ENCODE data around the gene L1CAM.
A peak's percentile ranks its signal among the peaks of the same experiment; 100 is the strongest.
"Not testable (repeated sequence)": the region's sequence is repeated elsewhere in the genome, so short reads cannot be mapped to it uniquely, and the experiment has no call there.

Gene L1CAM

DNA sequence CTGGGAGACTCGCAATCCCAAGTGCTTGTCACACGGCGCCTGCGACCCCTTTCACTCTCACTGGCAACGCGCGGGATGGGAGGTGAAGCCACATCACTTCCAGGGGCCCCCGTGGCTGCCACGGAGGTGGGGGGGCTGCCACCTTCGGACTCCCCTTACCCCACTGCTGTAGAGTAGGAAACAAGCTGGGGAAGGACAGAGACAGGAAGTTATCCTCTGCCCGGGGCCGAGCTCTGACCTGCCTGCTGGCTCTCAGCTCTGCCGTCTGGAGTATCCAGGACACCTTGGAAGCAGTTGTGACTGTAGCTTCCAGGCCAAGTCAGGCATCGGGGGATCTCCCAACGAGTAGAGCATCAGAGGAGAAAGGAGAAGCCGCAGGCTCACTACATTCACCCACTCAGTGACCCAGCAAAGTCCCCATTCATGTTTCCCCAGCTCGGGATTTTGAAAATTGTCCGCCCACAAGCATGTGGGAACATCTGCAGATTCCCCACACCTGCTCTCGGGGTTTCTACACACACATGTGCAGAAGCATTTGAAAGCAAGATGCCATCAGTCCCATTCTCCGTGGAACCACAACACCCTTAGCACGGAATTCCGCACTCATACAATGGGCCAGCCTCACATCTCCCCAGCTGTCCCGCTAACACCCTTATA, 66.5 kb downstream of the L1CAM start:
- in situ Hi-C loops (cut with MboI; ENCODE audit: low sequenced_read_pairs, unreplicated experiment), result no loop called here
- DNase-seq (ENCODE audit: low spot score), result no peak
- TF ChIP-seq, protein P1, sequence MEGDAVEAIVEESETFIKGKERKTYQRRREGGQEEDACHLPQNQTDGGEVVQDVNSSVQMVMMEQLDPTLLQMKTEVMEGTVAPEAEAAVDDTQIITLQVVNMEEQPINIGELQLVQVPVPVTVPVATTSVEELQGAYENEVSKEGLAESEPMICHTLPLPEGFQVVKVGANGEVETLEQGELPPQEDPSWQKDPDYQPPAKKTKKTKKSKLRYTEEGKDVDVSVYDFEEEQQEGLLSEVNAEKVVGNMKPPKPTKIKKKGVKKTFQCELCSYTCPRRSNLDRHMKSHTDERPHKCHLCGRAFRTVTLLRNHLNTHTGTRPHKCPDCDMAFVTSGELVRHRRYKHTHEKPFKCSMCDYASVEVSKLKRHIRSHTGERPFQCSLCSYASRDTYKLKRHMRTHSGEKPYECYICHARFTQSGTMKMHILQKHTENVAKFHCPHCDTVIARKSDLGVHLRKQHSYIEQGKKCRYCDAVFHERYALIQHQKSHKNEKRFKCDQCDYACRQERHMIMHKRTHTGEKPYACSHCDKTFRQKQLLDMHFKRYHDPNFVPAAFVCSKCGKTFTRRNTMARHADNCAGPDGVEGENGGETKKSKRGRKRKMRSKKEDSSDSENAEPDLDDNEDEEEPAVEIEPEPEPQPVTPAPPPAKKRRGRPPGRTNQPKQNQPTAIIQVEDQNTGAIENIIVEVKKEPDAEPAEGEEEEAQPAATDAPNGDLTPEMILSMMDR (IDR thresholded peaks at IDR 0.05; ENCODE audit: borderline replicate concordance, control extremely low read depth, extremely low read depth, insufficient read depth, missing control alignments), result no peak

DNA sequence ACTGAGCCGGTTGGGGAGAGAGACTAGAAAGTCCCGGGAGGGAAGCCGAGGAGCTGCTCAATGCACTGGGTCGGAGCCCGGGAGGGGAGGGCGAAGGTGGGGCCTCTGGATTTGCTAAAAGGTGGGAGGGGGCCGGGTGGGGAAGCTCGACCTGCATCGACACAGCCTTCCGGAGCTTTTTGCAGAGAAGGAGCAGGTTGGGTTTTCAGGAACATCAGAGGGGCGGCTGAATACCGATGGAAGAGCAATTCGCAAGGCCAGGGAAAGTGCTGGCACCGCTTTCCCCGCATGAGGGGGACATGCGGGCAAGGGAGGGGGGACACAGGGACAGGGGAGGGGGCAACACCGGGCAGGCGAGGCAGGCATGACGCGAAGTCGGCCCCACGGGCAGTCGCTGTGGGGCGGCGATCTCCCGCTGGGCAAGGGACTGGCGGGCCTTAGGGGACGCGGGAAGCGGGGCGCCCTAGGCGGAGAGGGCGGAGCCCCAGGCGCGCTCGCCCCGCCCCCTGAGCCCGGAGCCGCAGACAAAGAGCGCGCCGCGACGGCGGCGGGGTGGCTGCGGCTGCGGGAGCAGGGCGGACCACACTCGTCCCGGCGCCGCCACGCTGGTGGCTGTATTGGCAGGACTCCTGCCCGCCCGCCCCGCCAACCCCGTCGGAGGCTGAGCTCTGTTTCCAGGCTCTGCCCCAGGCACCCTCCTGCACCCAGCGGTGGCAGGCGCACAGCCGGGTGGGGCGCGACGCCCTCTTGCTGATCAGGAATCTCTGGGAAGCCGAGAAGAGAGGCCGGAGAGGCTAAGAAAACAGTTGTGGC, 67.2 kb downstream of the L1CAM start:
- TF ChIP-seq, protein P1 (IDR thresholded peaks at IDR 0.05; ENCODE audit: borderline replicate concordance, control extremely low read depth, extremely low read depth, insufficient read depth, missing control alignments), result no peak
- DNase-seq (ENCODE audit: low spot score), result peak; percentile 73
- in situ Hi-C loops (cut with MboI; ENCODE audit: low sequenced_read_pairs, unreplicated experiment), result no loop called here

DNA sequence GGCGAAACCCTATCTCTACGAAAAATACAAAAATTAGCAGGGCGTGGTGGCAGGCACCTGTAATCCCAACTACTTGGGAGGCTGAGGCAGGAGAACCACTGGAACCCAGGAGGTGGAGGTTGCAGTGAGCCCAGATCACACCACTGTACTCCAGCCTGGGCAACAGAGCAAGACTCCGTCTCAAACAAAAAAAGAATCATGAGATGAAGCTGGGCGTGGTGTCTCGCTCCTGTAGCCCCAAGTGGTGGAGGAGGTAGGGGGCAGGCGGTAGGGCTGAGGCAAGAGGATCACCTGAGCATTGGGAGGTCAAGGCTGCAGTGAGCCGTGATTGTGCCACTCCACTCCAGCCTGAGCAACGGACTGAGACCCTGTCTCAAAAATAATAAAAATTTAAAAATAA, 67.9 kb downstream of the L1CAM start:
- DNase-seq (ENCODE audit: low spot score); in situ Hi-C loops (cut with MboI; ENCODE audit: low sequenced_read_pairs, unreplicated experiment): not testable (repeated sequence)

DNA sequence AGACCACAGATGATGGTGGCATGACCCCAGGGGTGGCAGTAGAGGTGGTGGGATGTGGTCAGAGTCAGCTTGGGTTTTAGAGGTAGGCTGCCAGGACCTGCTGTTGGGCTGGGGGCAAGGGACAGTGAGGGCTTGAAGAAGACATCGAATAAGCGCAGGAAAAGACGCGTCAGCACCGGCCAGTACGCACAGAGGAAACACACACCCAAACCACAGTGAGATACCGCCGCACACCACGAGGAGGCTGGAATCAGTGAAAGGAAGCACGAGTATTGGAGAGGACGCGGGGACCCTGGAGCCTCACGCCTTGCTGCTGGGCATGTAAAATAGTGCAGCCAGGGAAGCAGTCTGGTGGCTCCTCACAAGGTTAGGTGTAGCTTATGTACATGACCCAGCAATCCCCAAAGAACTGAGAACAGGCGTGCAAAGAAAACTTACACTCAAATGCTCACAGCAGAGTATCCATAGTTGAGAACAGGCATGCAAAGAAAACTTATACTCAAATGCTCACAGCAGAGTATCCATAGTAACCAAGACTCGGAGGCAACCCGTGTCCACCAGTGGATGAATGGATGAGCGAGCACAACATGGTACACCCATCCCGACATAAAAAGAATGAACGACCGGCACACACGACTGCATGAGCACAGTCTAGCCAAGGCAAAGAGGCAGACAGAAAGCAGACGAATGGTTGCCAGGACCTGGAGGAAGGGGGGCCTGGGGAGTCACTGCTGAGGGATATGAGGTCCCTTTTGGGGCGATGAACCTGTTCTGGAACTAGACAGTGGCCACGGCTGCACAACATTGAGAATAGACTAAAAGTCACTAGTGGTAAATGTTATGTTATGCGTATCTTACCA, 68.9 kb downstream of the L1CAM start:
- in situ Hi-C loops (cut with MboI; ENCODE audit: low sequenced_read_pairs, unreplicated experiment), result no loop called here
- DNase-seq (ENCODE audit: low spot score), result no peak
- TF ChIP-seq, protein P1 (IDR thresholded peaks at IDR 0.05; ENCODE audit: borderline replicate concordance, control extremely low read depth, extremely low read depth, insufficient read depth, missing control alignments), result no peak

DNA sequence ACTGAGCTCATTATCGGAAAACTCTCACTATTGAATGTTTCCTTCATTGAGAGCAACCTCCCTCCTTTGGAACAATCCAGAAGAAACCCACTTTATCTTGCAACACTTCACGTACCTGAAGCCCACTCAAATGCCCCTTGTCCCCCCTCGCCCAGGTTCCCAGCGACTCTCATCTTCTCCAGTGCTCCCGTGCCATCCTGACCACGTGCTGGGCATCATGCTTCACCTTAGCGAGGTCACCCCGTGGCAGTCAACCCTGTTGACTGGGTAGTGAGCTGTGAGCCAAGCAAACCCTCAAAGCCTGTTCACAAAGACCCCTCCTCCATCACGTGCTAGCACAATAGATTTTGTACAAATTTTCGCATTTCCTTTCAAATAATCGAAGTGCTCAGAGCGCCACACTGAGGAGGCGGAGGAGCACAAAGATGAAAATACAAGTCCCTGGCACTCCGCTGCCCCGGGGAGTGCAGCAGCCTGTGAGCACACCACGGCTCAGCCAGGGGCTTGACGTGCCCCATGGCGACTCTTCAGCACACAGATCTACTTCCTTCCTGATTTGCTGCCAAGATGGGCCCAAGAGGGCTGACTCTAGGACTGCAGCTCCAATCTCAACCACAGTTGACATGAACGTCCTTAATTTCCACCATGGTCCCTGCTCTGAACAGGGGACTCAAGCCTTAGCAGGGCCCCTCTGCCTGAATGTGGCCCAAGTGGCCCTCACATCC, 71.2 kb downstream of the L1CAM start:
- in situ Hi-C loops (cut with MboI; ENCODE audit: low sequenced_read_pairs, unreplicated experiment), result no loop called here
- DNase-seq (ENCODE audit: low spot score), result no peak
- TF ChIP-seq, protein P1 (IDR thresholded peaks at IDR 0.05; ENCODE audit: borderline replicate concordance, control extremely low read depth, extremely low read depth, insufficient read depth, missing control alignments), result no peak

DNA sequence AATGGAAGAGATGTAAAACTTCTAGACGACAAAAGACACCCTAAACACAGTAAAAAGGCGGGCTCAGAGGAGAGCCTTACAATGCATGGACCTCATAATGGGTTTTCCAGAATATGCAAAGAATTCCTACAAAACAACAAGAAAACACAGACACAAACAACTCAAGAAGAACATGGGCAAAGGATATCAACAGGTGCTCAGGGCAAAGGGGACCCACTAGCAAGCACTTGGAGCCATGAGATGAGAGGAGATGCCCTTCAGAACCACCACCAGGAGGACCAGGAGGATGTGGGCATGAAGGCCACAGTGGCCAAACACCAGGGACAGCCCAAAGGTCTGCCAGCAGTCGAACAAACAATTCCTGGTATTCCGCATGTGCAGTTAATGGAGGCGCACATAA, 72.8 kb downstream of the L1CAM start:
- in situ Hi-C loops (cut with MboI; ENCODE audit: low sequenced_read_pairs, unreplicated experiment), result no loop called here
- TF ChIP-seq, protein P1 (IDR thresholded peaks at IDR 0.05; ENCODE audit: borderline replicate concordance, control extremely low read depth, extremely low read depth, insufficient read depth, missing control alignments), result no peak

More for the DNA sequence above, 72.8 kb downstream of the L1CAM start:
- no peak for DNase-seq (ENCODE audit: low spot score)
